AG09319 (cell line): Measurements from ENCODE around the gene DPYD.

Source experiments
- DNase-seq: peaks from one replicate; pipeline ENCODE4 v3.0.0-alpha.2; 2010; ENCODE audit warnings: low read depth; ENCODE audit errors: extremely low read depth
- TF ChIP-seq, protein P1 (sequence below): IDR thresholded peaks from 2 replicates; pipeline ENCODE4 v1.5.1; 2011; ENCODE audit warnings: low read depth, mild to moderate bottlenecking, inconsistent platforms, low read length, moderate library complexity

Gene DPYD

DNA sequence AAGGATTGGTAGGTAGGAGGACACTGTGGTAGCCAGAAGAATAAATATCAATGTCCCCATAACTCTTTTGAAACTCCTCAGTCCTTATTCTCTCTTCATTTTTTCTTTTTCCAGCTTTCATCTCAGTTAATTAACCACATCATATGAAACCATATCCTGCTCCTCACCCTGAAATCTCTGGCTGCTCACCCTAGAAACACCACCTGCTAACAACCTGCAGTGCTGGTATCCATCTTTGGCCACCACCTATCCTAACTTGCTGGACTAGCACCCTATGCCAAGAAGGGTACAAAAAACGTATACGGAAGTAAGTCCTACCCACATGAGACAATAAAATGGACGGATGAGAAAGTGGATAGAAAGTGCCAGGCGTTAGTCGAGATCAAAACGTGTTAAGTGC, 13.7 kb upstream of the DPYD start:
- TF ChIP-seq, protein P1, sequence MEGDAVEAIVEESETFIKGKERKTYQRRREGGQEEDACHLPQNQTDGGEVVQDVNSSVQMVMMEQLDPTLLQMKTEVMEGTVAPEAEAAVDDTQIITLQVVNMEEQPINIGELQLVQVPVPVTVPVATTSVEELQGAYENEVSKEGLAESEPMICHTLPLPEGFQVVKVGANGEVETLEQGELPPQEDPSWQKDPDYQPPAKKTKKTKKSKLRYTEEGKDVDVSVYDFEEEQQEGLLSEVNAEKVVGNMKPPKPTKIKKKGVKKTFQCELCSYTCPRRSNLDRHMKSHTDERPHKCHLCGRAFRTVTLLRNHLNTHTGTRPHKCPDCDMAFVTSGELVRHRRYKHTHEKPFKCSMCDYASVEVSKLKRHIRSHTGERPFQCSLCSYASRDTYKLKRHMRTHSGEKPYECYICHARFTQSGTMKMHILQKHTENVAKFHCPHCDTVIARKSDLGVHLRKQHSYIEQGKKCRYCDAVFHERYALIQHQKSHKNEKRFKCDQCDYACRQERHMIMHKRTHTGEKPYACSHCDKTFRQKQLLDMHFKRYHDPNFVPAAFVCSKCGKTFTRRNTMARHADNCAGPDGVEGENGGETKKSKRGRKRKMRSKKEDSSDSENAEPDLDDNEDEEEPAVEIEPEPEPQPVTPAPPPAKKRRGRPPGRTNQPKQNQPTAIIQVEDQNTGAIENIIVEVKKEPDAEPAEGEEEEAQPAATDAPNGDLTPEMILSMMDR = no peak
- no peak for DNase-seq

DNA sequence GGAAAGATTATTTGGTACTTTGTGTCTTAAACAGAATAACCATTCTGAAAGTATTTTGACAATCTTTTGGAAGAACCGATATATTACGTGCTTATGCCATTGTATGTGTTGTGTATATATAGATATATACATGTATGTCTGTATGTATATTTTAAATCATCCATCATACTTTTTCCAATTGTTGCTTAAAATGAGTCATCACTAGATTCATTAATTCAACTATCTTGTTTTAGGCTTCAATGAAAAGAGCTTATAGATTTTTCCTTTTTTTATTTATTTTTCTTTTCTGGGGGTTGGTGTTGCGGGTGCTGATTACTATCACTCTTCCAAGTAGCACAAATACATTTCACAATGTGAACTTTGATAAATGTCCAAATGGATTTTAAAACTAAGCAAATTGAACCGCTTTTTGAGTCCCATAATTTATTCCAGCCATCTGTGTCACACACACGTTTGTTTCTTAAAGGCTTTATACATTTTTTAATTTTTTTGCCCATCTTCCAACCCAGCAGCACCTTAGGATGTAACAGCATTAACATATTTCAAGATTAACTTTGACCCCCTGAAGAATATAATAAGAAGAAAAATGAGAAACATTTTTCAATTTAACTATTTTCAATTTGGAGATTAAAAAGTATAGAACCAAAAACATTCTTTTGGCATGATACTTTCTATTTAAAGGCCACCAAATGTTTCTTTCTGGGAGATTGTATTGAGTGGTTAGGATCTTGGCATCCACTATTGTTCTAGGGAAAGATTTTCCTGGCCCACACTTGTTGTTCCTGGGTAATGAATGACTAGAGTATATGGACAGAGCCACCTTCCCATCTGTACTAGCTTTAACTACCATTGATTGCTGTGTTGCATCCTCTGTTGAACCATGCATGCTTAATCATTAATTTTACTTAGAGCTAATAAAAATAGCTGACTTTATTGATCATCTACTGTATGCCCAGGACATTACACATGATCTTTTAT, 9.3 kb upstream of the DPYD start:
- TF ChIP-seq, protein P1 = no peak
- no peak for DNase-seq

DNA sequence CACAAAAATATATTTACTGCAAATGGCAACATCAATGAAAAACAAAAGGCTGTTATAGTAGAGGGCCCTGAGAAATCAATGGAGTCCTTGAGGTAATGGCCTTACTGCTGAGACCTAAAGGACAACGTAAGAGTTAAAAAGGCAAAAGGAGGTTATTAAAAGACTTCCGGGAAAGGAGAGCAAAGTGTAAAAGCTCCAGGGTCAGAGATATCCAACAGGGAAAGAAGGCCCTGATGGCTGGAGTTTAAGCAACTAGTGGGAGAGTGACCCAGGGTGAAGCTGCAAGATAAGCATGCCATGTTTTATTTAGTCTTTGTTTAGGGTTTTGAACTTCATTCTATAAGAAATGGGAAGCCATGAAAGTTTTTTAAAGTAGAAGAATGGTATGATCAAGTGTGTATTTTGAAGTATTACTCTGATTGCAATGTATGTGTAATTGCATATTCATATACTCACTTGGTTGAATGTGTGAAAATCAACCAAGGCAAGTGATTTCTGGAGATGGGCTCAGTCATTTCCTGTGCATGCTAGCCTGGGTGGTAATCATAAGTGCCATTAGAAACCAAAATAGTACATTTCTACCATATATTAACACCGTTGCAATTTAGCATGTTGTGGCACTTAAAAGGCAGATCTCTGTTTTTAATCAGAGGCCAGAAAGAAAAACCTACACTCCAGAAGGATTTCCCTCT, 5.3 kb upstream of the DPYD start:
- TF ChIP-seq, protein P1 = no peak
- no peak for DNase-seq

DNA sequence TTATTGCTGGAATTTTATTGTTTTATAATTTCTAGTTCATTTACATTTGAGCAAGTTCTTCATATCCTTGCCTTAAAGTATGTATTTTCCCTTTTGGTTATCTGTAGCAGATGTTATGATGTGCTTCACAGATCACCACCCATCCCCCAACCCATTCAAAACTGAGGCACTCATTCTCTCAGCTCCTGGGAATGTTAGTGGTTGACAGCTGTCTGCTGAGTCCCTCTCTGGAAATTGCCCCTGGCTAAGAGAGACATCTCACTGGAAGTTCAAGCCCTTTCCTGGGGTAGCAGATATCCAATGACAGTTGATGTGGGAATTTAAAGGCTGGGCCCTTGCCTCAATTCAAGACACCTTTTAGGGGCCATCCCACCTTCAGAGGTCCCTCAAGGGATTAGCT, 4.3 kb upstream of the DPYD start:
- TF ChIP-seq, protein P1 = no peak
- no peak for DNase-seq

DNA sequence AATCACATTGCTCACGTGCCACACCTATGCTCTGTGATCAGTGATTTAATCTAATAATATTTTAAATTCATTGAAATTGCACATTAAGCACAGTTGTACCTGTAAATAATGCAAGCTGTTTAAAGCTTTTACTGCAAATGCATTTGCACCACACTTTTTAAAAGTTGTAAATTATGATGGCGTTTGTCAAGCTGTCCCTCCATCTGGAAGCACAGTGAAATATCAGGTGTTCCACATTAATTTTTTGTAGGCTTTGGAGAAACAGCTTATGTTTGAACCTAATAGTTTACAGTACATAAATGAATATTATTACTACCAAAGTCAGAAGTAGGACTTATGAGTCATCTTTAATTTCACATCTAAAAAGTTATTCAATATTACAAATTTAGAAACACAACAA, 3.0 kb upstream of the DPYD start:
- TF ChIP-seq, protein P1 = no peak
- DNase-seq = no peak

DNA sequence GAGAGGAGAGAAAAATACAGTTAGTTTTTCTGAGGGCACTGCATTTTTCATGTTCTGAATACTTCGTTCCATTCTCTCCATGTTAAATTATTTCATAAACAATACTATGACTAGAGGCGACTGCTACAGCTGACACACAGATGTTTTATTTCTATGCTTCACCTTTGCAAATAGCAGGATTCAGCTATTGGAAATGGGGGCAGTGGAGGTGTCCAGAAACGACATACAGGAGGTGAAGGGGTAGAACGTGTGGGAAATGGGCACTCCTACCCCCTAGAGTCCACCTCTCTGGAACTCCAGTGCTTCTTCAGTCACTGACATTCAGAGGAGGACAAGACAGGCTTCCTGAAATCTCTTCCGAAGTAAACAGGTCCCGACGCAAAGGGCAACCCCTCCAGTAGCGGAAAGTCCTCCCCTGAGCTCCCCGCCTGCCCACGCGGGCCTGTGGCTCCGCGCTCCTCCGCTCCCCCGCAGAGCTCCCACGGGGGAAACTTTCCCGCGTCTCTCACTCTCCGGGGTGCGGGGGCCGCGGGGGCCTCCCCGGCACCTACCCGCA, 480 bp downstream of the DPYD start:
- TF ChIP-seq, protein P1 = no peak
- DNase-seq = no peak

DNA sequence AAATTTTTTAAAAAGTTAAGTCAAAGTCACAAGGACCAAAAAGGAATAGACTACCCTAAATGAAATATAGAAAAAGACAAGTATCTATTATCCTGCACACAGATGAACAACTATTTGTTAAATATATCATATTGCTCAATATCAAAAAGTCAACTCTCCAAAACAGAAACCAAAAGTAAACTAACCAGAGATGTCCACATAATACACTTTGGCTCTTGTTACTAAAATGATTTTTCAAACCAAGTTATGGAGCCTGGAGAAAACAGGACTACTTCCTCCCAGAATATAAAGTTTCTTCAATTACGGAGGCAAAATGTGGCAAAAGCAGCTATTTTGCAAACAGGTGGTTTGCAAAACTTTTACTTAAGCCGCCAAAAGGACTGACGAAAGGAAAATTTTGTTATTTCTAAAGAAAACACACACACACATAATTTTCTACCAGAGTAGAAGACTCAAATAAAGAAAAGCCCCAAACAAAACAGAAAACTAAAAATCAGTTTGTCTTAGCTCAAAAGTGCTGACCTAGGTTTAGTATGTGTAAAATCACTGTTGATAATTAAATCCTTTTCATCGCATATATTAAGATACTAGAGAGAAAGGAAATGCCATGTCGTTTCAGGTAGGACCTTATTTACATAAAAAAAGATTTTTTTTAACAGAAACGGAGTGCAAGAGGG, 1.1 kb downstream of the DPYD start:
- TF ChIP-seq, protein P1 = no peak
- DNase-seq = no peak
